Left renal pelvis (tissue), 4 donors: ENCODE measurements around the gene ZMYND15. TPM values are rescaled to one million over a fixed set of nuclear protein-coding genes. Genes with fewer than 3 reads are reported as not detected.

ENCODE experiments used
- DNase-seq, 4 donors: peaks; one replicate each; pipeline ENCODE4 v3.0.0-alpha.2; 2013; ENCODE audit warnings: low read depth in 4 of 4, low spot score in 3 of 4
- polyA plus RNA-seq, 4 donors: library from polyadenylated mRNA; unstranded; fragments of 120-200 nt; gene quantifications; one replicate each; pipeline ENCODE4 v1.2.1, GENCODE V29; 2013; ENCODE audit not compliant: insufficient read length in 4 of 4

Gene ZMYND15
- polyA plus RNA-seq, 4 donors = 0.37 to 0.85 (median 0.58) TPM

DNA sequence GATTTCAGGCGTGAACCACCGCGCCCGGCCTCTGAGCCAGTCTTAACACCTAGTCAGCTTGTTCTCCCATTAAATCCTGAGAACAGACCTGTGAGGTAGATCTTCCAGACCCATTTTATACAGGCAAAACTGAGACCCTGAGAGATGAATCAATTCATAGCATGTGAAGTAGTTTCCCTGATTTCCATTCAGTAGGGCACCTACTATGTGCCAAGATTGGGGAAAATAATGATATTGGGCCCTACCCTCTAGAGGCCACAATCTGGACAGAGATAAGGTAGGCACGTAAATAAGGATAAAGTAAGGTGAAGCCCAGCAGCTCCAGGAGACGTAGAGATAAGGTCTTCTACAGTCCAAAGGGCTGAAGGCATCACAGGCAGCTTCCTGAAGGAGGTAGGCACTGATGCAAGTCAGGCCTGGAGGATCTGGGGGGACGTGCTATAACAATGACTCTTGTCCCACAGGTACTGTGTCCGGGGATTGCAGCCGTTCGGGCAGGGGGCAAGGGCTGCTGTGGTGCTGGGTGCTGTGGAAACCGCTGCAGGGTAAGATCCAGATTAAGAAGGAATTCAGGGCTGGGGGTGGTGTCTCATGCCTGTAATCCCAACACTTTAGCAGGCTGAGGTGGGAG lies 40.8 kb downstream of the ZMYND15 start:
- DNase-seq = no peak

DNA sequence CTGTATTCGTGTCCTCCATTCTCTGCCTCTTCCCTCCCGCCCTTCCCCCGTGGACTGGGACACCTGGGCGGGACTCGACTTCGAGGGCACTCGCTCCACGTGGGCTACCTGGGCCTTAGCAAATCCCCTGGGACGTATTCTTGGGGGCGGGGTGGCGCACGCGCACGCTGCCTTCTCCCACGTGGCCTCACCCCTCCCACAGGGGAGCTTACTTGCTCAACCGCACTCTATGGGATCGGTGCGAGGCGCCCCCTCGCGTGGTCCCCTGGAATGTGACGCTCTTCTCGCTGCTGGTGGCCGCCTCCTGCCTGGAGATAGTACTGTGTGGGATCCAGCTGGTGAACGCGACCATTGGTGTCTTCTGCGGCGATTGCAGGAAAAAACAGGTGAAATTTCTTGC lies 43.0 kb downstream of the ZMYND15 start:
- DNase-seq = no peak

GRCh38 chr17:4785311-4786105 lies 45.9 kb downstream of the ZMYND15 start:
- no peak for DNase-seq

DNA sequence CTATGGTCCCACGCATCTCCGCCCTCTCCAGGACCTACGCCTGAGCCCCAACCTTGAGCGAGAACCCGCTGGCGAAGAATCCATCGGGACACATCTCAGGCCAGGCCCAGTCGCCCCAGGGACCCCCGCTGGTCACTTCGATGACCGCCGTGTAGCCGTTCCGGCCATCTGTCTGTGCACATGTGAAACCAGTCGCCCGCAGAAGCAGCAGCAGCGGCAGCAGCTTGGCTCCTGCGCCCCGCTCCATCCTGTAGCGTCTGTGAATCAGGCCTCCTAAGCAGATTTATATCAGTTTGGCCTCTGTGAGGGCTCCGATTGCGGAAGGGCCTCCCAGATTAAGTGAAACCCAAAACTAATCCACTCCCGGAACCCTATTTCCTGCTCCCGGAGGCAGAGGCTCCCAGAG lies 46.5 kb downstream of the ZMYND15 start, which contains the start of gene VMO1:
TSS of gene VMO1 (minus strand) at position 259 of the 406 bp plus-strand sequence. CDS start at position 247, 12 bp downstream.
- no peak for DNase-seq

DNA sequence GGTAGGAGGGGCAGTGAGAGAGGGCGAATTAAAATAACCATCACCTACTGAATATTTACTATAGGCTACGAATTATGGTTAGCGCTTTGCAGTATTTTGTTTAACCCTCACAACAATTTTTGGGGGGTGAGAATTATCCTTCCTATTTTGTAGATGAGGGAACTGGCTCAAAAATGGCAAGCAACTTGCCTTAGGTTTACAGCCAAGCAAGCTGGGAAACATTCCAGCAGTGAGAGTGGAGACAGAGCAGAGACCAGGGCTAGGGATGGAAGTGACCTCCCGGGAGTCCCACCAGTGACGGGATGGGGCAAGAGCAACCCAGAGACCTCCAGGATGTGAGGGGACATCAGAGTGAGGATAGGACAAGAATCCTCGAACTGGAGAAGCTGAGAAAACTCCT lies 46.9 kb downstream of the ZMYND15 start:
- no peak for DNase-seq

DNA sequence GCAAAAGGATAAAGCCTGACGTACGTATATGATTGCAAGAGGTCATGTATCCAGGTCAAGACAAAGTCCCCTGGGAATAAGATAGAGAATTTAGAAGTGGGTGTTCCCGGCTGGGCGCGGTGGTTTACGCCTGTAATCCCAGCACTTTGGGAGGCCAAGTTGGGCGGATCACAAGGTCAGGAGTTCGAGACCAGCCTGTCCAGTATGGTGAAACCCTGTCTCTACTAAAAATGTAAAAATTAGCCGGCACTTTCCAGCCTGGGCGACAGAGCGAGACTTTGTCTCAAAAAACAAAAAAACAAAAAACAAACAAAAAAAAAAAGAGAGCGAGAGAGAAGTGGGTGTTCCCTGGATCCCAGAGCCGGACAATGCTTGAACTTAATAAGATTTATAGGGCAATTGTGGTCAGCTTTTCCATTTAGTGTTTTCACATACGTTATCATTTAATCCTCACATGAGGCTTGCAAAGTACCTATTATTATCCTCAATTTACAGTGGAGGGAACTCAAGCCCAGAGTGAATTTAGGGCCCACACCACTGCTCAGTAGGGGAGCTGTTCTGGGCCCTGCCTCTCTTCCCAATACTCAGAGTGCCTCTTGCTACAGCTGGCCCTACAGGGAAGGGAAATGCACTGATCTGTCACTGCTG lies 48.6 kb downstream of the ZMYND15 start:
- DNase-seq = no peak

GRCh38 chr17:4788807-4789700 lies 49.4 kb downstream of the ZMYND15 start, which contains the start of gene GLTPD2:
Gene GLTPD2 (plus strand): TSS chr17:4788964. CDS start chr17:4789012, 48 bp downstream.
- DNase-seq = no peak

GRCh38 chr17:4789701-4789950 lies 50.0 kb downstream of the ZMYND15 start:
- DNase-seq = no peak

- peak in 3 of 4 donors; percentile 65 to 70 (median 69) for DNase-seq
Measured at GRCh38 chr17:4789951-4790704, 50.5 kb downstream of the ZMYND15 start.

DNA sequence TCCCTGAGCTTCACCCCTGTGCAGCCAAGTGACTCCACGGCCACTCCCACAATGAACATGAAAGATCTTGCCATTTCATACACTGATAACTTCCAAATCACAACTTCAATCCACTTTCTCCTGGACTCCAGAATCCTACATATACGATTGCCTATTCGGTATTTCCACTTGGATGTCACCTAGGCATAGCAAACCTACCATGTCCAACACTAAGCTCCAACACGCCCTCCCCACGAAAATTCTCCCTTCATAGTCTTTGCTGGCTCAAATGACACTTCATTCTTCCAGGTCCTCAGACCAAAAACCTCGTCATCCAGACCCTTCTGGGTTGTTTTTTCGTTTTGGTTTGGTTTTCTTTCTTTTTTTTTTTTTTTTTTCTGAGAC lies 51.1 kb downstream of the ZMYND15 start:
- DNase-seq = no peak

DNA sequence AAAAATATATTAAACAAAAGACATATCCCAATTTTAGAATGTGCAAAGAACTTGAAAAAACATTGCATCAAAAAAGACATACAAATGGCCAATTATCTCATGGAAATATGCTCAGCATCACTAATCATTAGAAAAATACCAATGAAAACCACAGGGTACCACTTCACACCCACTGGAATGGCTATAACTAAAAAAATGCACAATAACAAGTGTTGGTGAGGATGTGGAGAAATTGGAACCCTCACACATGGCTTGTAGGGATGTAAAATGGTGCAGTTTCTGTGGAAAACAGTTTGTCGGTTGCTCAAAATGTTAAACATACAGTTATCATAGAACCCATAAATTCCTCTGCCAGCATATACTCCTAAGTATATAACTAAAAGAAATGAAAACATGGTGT lies 55.5 kb downstream of the ZMYND15 start:
- DNase-seq = no peak

Other genes with a start within 250 kb of the ZMYND15 start
- 10 to 100 TPM in 3 of 4 donors, 1 to 10 TPM in 1; 3.1 to 57.6 (median 30.3) TPM for gene SPNS2, start 241.0 kb upstream of the ZMYND15 start, polyA plus RNA-seq
- gene MYBBP1A, start 184.4 kb upstream of the ZMYND15 start, polyA plus RNA-seq = 10 to 100 TPM; 32.5 to 50.1 (median 36.3) TPM
- 10 to 100 TPM in 1 of 4 donors, 1 to 10 TPM in 2, under 1 TPM in 1; 0.19 to 11.3 (median 7.6) TPM for gene GGT6, start 179.3 kb upstream of the ZMYND15 start, polyA plus RNA-seq
- 10 to 100 TPM in 3 of 4 donors, 1 to 10 TPM in 1; 1.7 to 67.3 (median 52.0) TPM for gene SMTNL2, start 155.3 kb upstream of the ZMYND15 start, polyA plus RNA-seq
- under 1 TPM; 0.50 to 0.75 (median 0.63) TPM for gene ALOX15, start 98.2 kb upstream of the ZMYND15 start, polyA plus RNA-seq
- 10 to 100 TPM; 36.2 to 56.5 (median 45.0) TPM for gene PELP1, start 35.7 kb upstream of the ZMYND15 start, polyA plus RNA-seq
- 10 to 100 TPM; 27.9 to 42.1 (median 33.2) TPM for gene ARRB2, start 29.2 kb upstream of the ZMYND15 start, polyA plus RNA-seq
- 10 to 100 TPM; 14.6 to 26.5 (median 22.5) TPM for gene MED11, start 8.4 kb upstream of the ZMYND15 start, polyA plus RNA-seq
- 10 to 100 TPM in 3 of 4 donors, 1 to 10 TPM in 1; 7.6 to 14.1 (median 11.9) TPM for gene CXCL16, start 95 bp downstream of the ZMYND15 start, polyA plus RNA-seq
- 1 to 10 TPM in 2 of 4 donors, under 1 TPM in 2; 0.31 to 2.9 (median 1.5) TPM for gene TM4SF5, start 32.1 kb downstream of the ZMYND15 start, polyA plus RNA-seq
- gene VMO1, start 46.5 kb downstream of the ZMYND15 start, polyA plus RNA-seq = 1 to 10 TPM in 1 of 4 donors, under 1 TPM in 3; 0.41 to 1.2 (median 0.59) TPM
- gene GLTPD2, start 49.1 kb downstream of the ZMYND15 start, polyA plus RNA-seq = 1 to 10 TPM in 3 of 4 donors, under 1 TPM in 1; 0.90 to 9.4 (median 3.5) TPM
- 100 to 1,000 TPM in 3 of 4 donors, 10 to 100 TPM in 1; 82.5 to 125 (median 120) TPM for gene PSMB6, start 56.3 kb downstream of the ZMYND15 start, polyA plus RNA-seq
- 10 to 100 TPM; 31.9 to 48.7 (median 41.6) TPM for gene PLD2, start 67.3 kb downstream of the ZMYND15 start, polyA plus RNA-seq
- gene MINK1, start 93.5 kb downstream of the ZMYND15 start, polyA plus RNA-seq = 10 to 100 TPM; 49.3 to 75.6 (median 59.3) TPM
- gene C17orf107, start 159.7 kb downstream of the ZMYND15 start, polyA plus RNA-seq = 1 to 10 TPM; 1.3 to 2.8 (median 1.9) TPM
- 1 to 10 TPM; 1.4 to 2.0 (median 1.7) TPM for gene CHRNE, start 163.3 kb downstream of the ZMYND15 start, polyA plus RNA-seq
- 1 to 10 TPM in 3 of 4 donors, under 1 TPM in 1; 0.83 to 3.4 (median 1.8) TPM for gene GP1BA, start 192.4 kb downstream of the ZMYND15 start, polyA plus RNA-seq
- 10 to 100 TPM; 40.5 to 90.1 (median 72.7) TPM for gene SLC25A11, start 200.2 kb downstream of the ZMYND15 start, polyA plus RNA-seq
- gene RNF167, start 200.4 kb downstream of the ZMYND15 start, polyA plus RNA-seq = 100 to 1,000 TPM; 106 to 135 (median 129) TPM
- 100 to 1,000 TPM; 274 to 467 (median 346) TPM for gene PFN1, start 208.7 kb downstream of the ZMYND15 start, polyA plus RNA-seq
- gene ENO3, start 211.3 kb downstream of the ZMYND15 start, polyA plus RNA-seq = 10 to 100 TPM; 14.8 to 30.0 (median 18.8) TPM
- gene SPAG7, start 228.0 kb downstream of the ZMYND15 start, polyA plus RNA-seq = 100 to 1,000 TPM in 1 of 4 donors, 10 to 100 TPM in 3; 86.4 to 100 (median 92.0) TPM
- 10 to 100 TPM; 19.3 to 34.2 (median 26.6) TPM for gene CAMTA2, start 247.8 kb downstream of the ZMYND15 start, polyA plus RNA-seq